Subcutaneous adipose tissue (tissue), 4 donors: ENCODE measurements around the gene TBC1D24. TPM values are rescaled to one million over a fixed set of nuclear protein-coding genes. Genes with fewer than 3 reads are reported as not detected.

ENCODE experiments used
- total RNA-seq, 4 donors: library from RNA; depleted of rRNA; stranded (reverse); fragments of >200 nt; gene quantifications; one replicate each; pipeline ENCODE4 v1.1.0, GENCODE V29; 2016
- TF ChIP-seq, protein P1 (sequence below): fragments of 450-650 bp; IDR thresholded peaks from one replicate; pipeline ENCODE4 v1.5.1; 2016; ENCODE audit warnings: low read depth, mild to moderate bottlenecking, control low read depth, antibody characterized with exemption, moderate library complexity

TBC1D24 gene
- total RNA-seq, 4 donors from 2014 or later, result 7.0 to 30.1 (median 8.1) TPM

DNA sequence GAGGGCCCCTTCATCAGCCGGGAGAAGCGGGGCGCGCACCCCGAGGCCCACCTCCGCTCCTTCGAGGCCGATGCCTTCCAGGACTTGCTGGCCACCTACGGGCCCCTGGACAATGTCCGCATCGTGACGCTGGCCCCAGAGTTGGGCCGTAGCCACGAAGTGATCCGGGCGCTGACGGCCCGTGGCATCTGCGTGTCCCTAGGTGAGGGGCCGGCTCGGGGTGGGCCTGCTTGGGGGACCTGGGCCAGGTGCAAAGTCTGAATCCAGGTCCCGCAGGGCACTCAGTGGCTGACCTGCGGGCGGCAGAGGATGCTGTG is 52.8 kb downstream of the TBC1D24 start:
- TF ChIP-seq, protein P1, sequence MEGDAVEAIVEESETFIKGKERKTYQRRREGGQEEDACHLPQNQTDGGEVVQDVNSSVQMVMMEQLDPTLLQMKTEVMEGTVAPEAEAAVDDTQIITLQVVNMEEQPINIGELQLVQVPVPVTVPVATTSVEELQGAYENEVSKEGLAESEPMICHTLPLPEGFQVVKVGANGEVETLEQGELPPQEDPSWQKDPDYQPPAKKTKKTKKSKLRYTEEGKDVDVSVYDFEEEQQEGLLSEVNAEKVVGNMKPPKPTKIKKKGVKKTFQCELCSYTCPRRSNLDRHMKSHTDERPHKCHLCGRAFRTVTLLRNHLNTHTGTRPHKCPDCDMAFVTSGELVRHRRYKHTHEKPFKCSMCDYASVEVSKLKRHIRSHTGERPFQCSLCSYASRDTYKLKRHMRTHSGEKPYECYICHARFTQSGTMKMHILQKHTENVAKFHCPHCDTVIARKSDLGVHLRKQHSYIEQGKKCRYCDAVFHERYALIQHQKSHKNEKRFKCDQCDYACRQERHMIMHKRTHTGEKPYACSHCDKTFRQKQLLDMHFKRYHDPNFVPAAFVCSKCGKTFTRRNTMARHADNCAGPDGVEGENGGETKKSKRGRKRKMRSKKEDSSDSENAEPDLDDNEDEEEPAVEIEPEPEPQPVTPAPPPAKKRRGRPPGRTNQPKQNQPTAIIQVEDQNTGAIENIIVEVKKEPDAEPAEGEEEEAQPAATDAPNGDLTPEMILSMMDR, result no peak

DNA sequence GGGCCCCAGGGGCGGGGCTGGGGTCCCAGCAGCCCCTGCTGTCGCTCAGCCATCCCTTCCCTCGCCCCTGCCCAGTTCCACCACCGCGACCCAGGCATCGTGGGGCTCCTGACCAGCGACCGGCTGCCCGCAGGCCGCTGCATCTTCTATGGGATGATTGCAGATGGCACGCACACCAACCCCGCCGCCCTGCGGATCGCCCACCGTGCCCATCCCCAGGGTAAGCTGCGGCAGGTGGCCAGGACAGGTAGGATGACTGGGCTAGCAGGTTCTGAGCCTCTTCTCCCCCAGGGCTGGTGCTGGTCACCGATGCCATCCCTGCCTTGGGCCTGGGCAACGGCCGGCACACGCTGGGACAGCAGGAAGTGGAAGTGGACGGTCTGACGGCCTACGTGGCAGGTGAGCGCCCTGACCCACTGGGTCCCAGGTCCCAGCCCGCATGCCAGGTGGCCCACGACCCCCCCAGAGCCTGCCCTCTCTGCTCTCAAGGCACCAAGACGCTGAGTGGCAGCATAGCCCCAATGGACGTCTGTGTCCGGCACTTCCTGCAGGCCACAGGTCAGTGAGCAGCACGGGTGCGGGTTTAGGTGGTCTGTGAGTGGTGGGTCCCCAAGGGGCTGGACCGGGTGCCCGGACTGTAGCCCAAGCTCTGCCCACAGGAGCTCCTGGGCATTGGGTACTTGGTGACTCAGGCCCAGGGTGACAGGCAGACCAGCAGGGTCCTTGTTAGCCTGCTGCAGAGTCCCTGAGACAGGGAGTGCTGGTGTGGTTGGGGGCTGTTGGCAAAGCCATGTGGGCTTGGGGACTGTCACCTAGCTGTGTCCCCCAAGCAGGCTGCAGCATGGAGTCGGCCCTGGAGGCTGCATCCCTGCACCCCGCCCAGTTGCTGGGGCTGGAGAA is 53.5 kb downstream of the TBC1D24 start:
- TF ChIP-seq, protein P1, result no peak

DNA sequence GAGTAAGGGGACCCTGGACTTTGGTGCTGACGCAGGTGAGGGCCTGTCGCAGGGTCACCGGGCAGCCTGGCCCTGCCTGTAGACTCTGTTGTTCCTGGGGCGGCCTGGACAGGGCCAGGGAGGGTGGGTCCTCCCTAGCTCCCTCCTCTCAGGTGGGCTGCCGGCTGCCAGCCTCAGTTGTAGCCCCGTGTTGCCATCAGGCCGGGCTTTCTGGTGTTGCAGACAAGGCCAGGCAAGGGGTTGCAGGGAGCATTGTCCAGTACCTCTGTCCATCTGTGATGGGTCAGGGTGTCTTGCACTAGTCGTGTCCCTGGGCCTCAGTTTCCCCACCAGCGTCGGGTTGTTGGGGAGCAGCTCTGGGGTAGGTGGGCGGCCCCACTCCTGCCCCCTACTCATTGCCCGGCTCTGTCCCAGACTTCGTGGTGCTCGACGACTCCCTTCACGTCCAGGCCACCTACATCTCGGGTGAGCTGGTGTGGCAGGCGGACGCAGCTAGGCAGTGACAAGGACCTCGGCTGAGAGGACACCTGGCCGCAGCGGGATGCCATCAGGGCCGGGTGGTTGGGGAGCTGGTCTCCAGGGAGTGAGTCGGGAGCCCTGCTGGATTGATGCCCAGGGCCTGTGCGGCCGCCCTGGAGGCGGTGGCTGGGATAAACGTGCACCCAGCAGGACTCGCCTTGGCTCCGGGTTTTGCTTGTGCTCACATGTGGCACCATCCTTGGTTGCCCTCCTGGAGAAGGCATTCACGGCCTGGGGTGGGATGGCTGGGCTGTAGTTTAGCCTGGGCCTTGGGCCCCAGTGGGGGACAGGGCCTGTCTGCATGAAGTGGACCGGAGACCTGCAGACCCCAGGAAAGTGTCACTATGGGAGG is 54.4 kb downstream of the TBC1D24 start:
- TF ChIP-seq, protein P1, result no peak

DNA sequence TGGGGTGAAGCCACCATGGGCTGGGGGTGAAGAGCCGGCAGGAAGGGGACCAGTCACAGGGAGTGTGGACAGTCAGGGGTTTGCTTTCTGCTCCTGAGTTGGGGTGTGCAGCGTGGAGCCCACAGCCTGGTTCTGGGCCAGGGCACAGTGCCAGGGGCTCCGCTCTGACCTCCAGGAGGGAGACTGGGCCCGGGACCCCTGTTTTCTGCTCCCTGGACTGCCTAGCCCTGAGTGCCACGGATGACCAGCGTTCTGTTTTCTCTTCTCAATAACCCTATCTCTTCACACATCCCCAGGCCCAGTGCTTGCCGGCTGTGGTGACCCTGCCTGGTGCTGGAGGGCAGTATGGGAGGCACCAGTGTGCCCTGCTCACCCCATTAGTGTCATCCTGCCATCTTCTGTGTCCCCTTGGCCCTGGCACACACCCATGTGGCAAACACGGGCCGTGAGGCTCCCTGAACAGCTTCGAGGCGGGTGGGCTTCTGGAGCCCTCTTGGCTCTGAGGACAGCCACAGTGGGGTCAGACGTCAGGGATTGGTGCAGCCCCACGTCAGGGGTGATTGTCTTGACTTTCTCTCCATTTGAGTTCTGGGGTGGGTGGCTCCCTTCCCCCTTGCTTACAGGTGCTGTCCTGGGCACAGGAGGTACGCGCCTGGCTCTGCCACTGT is 55.2 kb downstream of the TBC1D24 start:
- TF ChIP-seq, protein P1, result no peak

DNA sequence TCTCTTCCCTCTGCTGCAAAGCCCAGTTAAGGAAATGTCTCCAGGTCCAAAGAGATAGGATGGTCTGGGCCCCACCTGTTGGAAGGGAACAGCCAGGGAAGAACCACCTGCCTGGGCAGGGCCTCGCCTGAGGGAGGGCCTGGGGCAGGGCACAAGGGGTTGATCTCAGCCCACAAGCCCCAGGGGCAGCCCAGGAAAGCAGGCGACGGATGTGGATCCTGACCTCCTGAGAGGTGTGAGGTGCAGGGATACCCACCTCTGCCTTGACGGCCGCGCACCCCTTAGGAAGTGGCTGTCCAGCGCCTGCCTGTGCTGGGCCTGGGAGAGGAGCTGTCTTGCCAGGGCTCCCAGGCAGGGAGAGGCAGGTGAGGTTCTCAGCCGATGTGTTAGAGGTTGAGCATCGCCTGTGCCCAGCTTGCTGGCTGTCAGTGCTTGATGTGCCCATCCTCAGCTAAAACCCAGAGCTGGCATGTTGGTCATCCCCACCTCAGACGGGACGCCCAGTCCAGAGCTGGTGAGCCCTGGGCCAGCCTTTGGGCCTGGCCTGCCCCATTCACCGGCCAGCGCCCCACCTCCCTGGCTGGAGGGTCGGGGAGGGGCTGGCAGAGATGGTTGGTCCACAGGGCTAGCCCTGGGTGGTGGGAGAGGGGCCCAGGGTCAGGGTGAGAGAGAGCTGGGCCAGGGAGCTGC is 55.8 kb downstream of the TBC1D24 start:
- TF ChIP-seq, protein P1, result no peak

DNA sequence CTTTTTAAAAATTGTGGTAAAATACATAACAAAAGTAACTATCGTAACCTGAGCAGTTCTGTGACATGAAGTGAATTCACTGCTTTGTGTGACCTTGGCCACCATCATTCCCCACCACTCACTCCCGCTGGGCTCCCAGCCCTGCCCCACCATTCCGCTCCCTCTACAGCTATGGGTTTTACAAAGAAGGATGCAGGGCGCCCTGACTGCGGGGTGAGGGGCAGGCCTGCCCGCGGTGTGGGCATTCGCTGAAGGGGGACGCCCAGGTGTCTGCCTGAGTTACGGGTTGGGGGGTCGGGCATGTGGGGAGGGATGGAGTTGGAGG is 56.4 kb downstream of the TBC1D24 start, which contains the start of gene CEMP1:
Gene CEMP1, minus strand, starts transcription at position 38 of the 325 bp plus-strand sequence. CDS start 335 bp downstream, outside the sequence.
- TF ChIP-seq, protein P1, result no peak
